Measurements from ENCODE around the gene PLEKHA8.
A peak's percentile ranks its signal among the peaks of the same experiment; 100 is the strongest.

PLEKHA8 gene

GRCh38 chr7:30172451-30172850 is 144.2 kb downstream of the PLEKHA8 start:
- peak; percentile 44 for DNase-seq

- DNase-seq: peak; percentile 99
These were observed 145.1 kb downstream of the PLEKHA8 start for GRCh38 chr7:30173058-30173897.

GRCh38 chr7:30175180-30175579 is 147.0 kb downstream of the PLEKHA8 start:
- DNase-seq: peak; percentile 22

GRCh38 chr7:30175636-30176147 is 147.5 kb downstream of the PLEKHA8 start:
- no peak for DNase-seq

- no peak for DNase-seq
These were observed 148.4 kb downstream of the PLEKHA8 start for GRCh38 chr7:30176463-30177109.

GRCh38 chr7:30177186-30177585 is 149.0 kb downstream of the PLEKHA8 start:
- DNase-seq: no peak

GRCh38 chr7:30177965-30178364 is 149.8 kb downstream of the PLEKHA8 start:
- no peak for DNase-seq

GRCh38 chr7:30178748-30179436 is 150.7 kb downstream of the PLEKHA8 start:
- DNase-seq: no peak
